SK-N-MC (cell line): ENCODE data around the gene HINT3.

Experiments used
- EZH2 ChIP-seq: fragments of 200-600 bp; sonication (generic); IDR thresholded peaks from one replicate; pipeline ENCODE4 v1.6.1; 2017; ENCODE audit warnings: antibody characterized with exemption
- FOXP2 ChIP-seq: optimal IDR thresholded peaks from 2 replicates; pipeline ENCODE3; 2011; ENCODE audit warnings: mild to moderate bottlenecking, moderate library complexity; ENCODE audit not compliant: insufficient read depth; ENCODE audit errors: extremely low read length, control extremely low read depth
- POLR2AphosphoS5 ChIP-seq: IDR thresholded peaks from 2 replicates; pipeline ENCODE4 v1.6.1; 2012; ENCODE audit warnings: mild to moderate bottlenecking, low read depth, low read length, borderline replicate concordance

GRCh38 chr6:125939791-125940190, 16.8 kb upstream of the HINT3 start:
- TF ChIP-seq POLR2AphosphoS5 (no peak), EZH2 (no peak), FOXP2 (no peak)
